ENCODE data around the gene PLCG2.
A peak's percentile ranks its signal among the peaks of the same experiment; 100 is the strongest.

The PLCG2 gene

GRCh38 chr16:81945665-81946064 is 166.6 kb downstream of the PLCG2 start:
- no peak for DNase-seq

GRCh38 chr16:81946206-81946605 is 167.1 kb downstream of the PLCG2 start:
- no peak for DNase-seq

GRCh38 chr16:81951564-81951963 is 172.5 kb downstream of the PLCG2 start:
- no peak for DNase-seq

GRCh38 chr16:81956213-81956948 is 177.3 kb downstream of the PLCG2 start:
- no peak for DNase-seq

GRCh38 chr16:81964808-81965207 is 185.7 kb downstream of the PLCG2 start:
- no peak for DNase-seq

- DNase-seq = no peak
Observed at GRCh38 chr16:81967358-81967757, 188.3 kb downstream of the PLCG2 start.

GRCh38 chr16:81971853-81972252 is 192.8 kb downstream of the PLCG2 start:
- no peak for DNase-seq

- DNase-seq = no peak
Observed at GRCh38 chr16:81973737-81974136, 194.6 kb downstream of the PLCG2 start.

GRCh38 chr16:81975637-81976036 is 196.5 kb downstream of the PLCG2 start:
- no peak for DNase-seq

GRCh38 chr16:81977335-81977942 is 198.3 kb downstream of the PLCG2 start:
- peak; percentile 2 for DNase-seq

- DNase-seq = peak; percentile 16
Observed at GRCh38 chr16:81987121-81987520, 208.0 kb downstream of the PLCG2 start.

- DNase-seq = no peak
Observed at GRCh38 chr16:81987706-81988105, 208.6 kb downstream of the PLCG2 start.

- DNase-seq = no peak
Observed at GRCh38 chr16:81992859-81993258, 213.8 kb downstream of the PLCG2 start.

GRCh38 chr16:81994485-81994884 is 215.4 kb downstream of the PLCG2 start:
- peak; percentile 5 for DNase-seq

- no peak for DNase-seq
Observed at GRCh38 chr16:81995651-81996050, 216.6 kb downstream of the PLCG2 start.

- DNase-seq = peak; percentile 2
Observed at GRCh38 chr16:81996664-81997509, 217.8 kb downstream of the PLCG2 start.

- DNase-seq = no peak
Observed at GRCh38 chr16:81997738-81998137, 218.6 kb downstream of the PLCG2 start.

GRCh38 chr16:82002831-82003230 is 223.7 kb downstream of the PLCG2 start:
- no peak for DNase-seq

GRCh38 chr16:82004601-82005000 is 225.5 kb downstream of the PLCG2 start:
- DNase-seq = no peak

GRCh38 chr16:82005027-82005830 is 226.1 kb downstream of the PLCG2 start:
- peak; percentile 4 for DNase-seq

- DNase-seq = no peak
Observed at GRCh38 chr16:82006036-82006435, 226.9 kb downstream of the PLCG2 start.

GRCh38 chr16:82007189-82007588 is 228.1 kb downstream of the PLCG2 start:
- no peak for DNase-seq
